Endothelial cell of umbilical vein (primary cell): ENCODE results near the gene PRR15L. TPM values are rescaled to one million over a fixed set of nuclear protein-coding genes. Genes with fewer than 3 reads are reported as not detected.

Source experiments
- BruUV-seq: library from RNA; stranded (reverse); fragments of 400-500 nt; replicated peaks from 2 replicates; lab custom pipeline; 2021; lab: Mats Ljungman, UMichigan
- CTCF ChIA-PET: fragments of 300-600, 350-600 bp; sonication (Branson Sonifier 250); formaldehyde crosslinking; loops from one replicate; lab custom pipeline; 2021; ENCODE audit warnings: antibody characterized with exemption, inconsistent platforms; lab: Charles Lee
- POLR2A ChIA-PET: fragments of 300-600, 350-600 bp; sonication (Branson Sonifier 250); formaldehyde crosslinking; loops from one replicate; lab custom pipeline; 2021; ENCODE audit warnings: antibody characterized with exemption, inconsistent platforms; lab: Charles Lee
- DNase-seq: peaks from one replicate; pipeline ENCODE4 v3.0.0-alpha.2; 2011; ENCODE audit warnings: low read depth, low spot score
- FAIRE-seq: peaks from 2 replicates; lab custom pipeline; 2011; peaks lifted over from hg19 to GRCh38; lab: Jason Lieb, UNC
- H2AFZ ChIP-seq: 2 replicates; pipeline ENCODE4 v1.6.0; 2012; ENCODE audit warnings: low read depth, low read length, control low read depth, inconsistent platforms
- H3K27ac ChIP-seq: 2 replicates; pipeline ENCODE4 v1.5.1; 2011; ENCODE audit warnings: low read depth, mild to moderate bottlenecking, control low read depth, low read length, moderate library complexity; ENCODE audit not compliant: insufficient read depth
- H3K27me3 ChIP-seq, 2 experiments: 2 replicates each; pipeline versions ENCODE4 v1.6.0 to v1.6.1; 2011; ENCODE audit warnings: low read length in 2 of 2, mixed read lengths in 1 of 2; ENCODE audit not compliant: control insufficient read depth in 2 of 2, insufficient read depth in 2 of 2
- H3K36me3 ChIP-seq, 2 experiments: 2 replicates in 1 of 2; 3 replicates in 1 of 2; pipeline ENCODE4 v1.5.1; 2011; ENCODE audit warnings: low read length in 2 of 2, mild to moderate bottlenecking in 1 of 2, moderate library complexity in 1 of 2; ENCODE audit not compliant: control insufficient read depth in 2 of 2, insufficient read depth in 2 of 2; ENCODE audit errors: extremely low read depth in 1 of 2
- H3K4me1 ChIP-seq: 3 replicates; pipeline ENCODE4 v1.5.1; 2011; ENCODE audit warnings: mild to moderate bottlenecking, low read length; ENCODE audit not compliant: control insufficient read depth, insufficient read depth; ENCODE audit errors: extremely low read depth
- H3K4me2 ChIP-seq: 2 replicates; pipeline ENCODE4 v1.6.1; 2011; ENCODE audit warnings: low read length, control low read depth, mixed read lengths; ENCODE audit not compliant: insufficient read depth
- H3K4me3 ChIP-seq, 3 experiments: fragments of 200-600 bp in 1 of 3; sonication (generic), shearing (Covaris generic) in 1 of 3; replicated peaks in 1 of 3; 2 replicates each; pipeline ENCODE4 v1.5.1; 2011 to 2016; ENCODE audit warnings: control low read depth in 3 of 3, low read length in 3 of 3, mild to moderate bottlenecking in 2 of 3, inconsistent platforms in 1 of 3, low read depth in 1 of 3, moderate library complexity in 1 of 3; ENCODE audit not compliant: insufficient read depth in 1 of 3
- H3K79me2 ChIP-seq: 2 replicates; pipeline ENCODE4 v1.6.0; 2012; ENCODE audit warnings: low read length, inconsistent platforms; ENCODE audit not compliant: control insufficient read depth, insufficient read depth
- H3K9ac ChIP-seq: replicated peaks from 2 replicates; pipeline ENCODE3; 2011; ENCODE audit warnings: low read length, control low read depth; ENCODE audit not compliant: insufficient read depth; ENCODE audit errors: extremely low read depth
- H3K9me1 ChIP-seq: replicated peaks from 3 replicates; pipeline ENCODE4 v1.6.0; 2011; ENCODE audit warnings: mild to moderate bottlenecking, low read length; ENCODE audit not compliant: control insufficient read depth, insufficient read depth; ENCODE audit errors: extremely low read depth
- H3K9me3 ChIP-seq: replicated peaks from 2 replicates; pipeline ENCODE4 v1.5.1; 2012; ENCODE audit warnings: low read length, inconsistent platforms; ENCODE audit not compliant: control insufficient read depth, insufficient read depth
- H4K20me1 ChIP-seq: replicated peaks from 2 replicates; pipeline ENCODE3; 2011; ENCODE audit warnings: mild to moderate bottlenecking, low read length; ENCODE audit not compliant: control insufficient read depth, insufficient read depth; ENCODE audit errors: extremely low read depth
- EZH2 ChIP-seq: IDR thresholded peaks from 2 replicates; pipeline ENCODE4 v1.6.1; 2012; ENCODE audit warnings: borderline replicate concordance, low read depth, mild to moderate bottlenecking, moderate library complexity, low read length, inconsistent platforms; ENCODE audit not compliant: severe bottlenecking
- FOS ChIP-seq: IDR thresholded peaks from 2 replicates; pipeline ENCODE4 v1.6.1; 2011; ENCODE audit warnings: mild to moderate bottlenecking, low read length, moderate library complexity, borderline replicate concordance; ENCODE audit not compliant: insufficient read depth
- GATA2 ChIP-seq: IDR thresholded peaks from 2 replicates; pipeline ENCODE4 v1.7.0; 2011; ENCODE audit warnings: low read depth, mild to moderate bottlenecking, moderate library complexity, mixed read lengths, low read length; ENCODE audit not compliant: insufficient read length, insufficient read depth
- JUN ChIP-seq: IDR thresholded peaks from 2 replicates; pipeline ENCODE4 v1.6.1; 2011; ENCODE audit warnings: borderline replicate concordance, low read depth; ENCODE audit not compliant: insufficient read length, insufficient read depth
- MYC ChIP-seq: IDR thresholded peaks from one replicate; pipeline ENCODE4 v1.6.1; 2011; ENCODE audit warnings: mild to moderate bottlenecking, low read depth, low read length
- POLR2A ChIP-seq: IDR thresholded peaks from 2 replicates; pipeline ENCODE4 v1.6.1; 2012; ENCODE audit warnings: low read depth, mild to moderate bottlenecking, control low read depth, low read length
- POLR2AphosphoS5 ChIP-seq: IDR thresholded peaks from 2 replicates; pipeline ENCODE4 v1.6.1; 2012; ENCODE audit warnings: low read depth, mild to moderate bottlenecking, control low read depth, low read length, moderate library complexity; ENCODE audit not compliant: insufficient read depth
- dilution Hi-C: fragments of 300-500 bp; cut with MboI; formaldehyde crosslinking; loops from one replicate; pipeline ENCODE4 v1.15.0; 2019; ENCODE audit warnings: low sequenced_read_pairs; ENCODE audit not compliant: extremely low pct_ligation_motif_present
- intact Hi-C: fragments of 100-400 bp; cut with micrococcal nuclease; formaldehyde crosslinking; loops from one replicate; pipeline ENCODE4 v1.10.0; 2022
- polyA plus RNA-seq, 4 experiments: library from polyadenylated mRNA; depleted of rRNA in 3 of 4; stranded (reverse) in 3 of 4; unstranded in 1 of 4; fragments of >200 nt; gene quantifications; 2 replicates each; pipeline versions ENCODE4 v1.2.1 to v1.2.3, GENCODE V29; 2011 to 2012; ENCODE audit warnings: missing spikeins in 1 of 4
- total RNA-seq: library from RNA; stranded (reverse); gene quantifications from 2 replicates; pipeline ENCODE4 v1.2.3, GENCODE V29; 2021
- TF ChIP-seq, protein P1 (sequence below): IDR thresholded peaks from 2 replicates; pipeline ENCODE4 v1.6.1; 2011; ENCODE audit not compliant: insufficient read depth, insufficient read length
- TF ChIP-seq, protein P2 (sequence below), 2 donors: IDR thresholded peaks; 1 replicate in 1 of 2; 2 replicates in 1 of 2; pipeline ENCODE4 v1.5.1; 2011; ENCODE audit warnings: low read length in 2 of 2, mild to moderate bottlenecking in 2 of 2, moderate library complexity in 2 of 2, control low read depth in 1 of 2, inconsistent platforms in 1 of 2, low read depth in 1 of 2; ENCODE audit not compliant: insufficient read depth in 1 of 2; ENCODE audit errors: extremely low read depth in 1 of 2

The PRR15L gene
- total and polyA plus RNA-seq, 2 donors (not counting 3 experiments of a cell fraction or from before 2014, with no cell fraction given) = not detected

DNA sequence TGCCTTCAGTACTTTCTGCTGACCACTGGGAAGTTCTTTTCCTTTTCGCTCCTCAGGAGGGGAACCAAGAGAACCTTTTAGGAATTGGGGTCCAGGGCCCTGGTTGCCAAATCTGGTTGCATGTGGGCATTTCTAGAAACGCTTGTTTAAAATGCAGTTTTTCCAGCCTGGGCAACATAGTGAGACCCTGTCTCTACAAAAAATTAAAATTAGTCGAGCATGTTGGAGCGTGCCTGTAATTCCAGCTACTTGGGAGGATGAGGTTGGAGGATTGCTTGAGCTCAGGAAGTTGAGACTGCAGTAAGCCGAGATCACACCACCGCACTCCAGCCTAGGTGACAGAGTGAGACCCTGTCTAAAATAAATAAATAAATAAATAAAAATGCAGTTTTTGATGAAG, 15.1 kb downstream of the PRR15L start:
- BruUV-seq = no TSS peak
- peaks cover 5% of the 10 kb centered on the region for H3K79me2 ChIP-seq
- DNase-seq (no peak), FAIRE-seq (peak; percentile 65)
- no peaks in the 10 kb centered on the region for H3K9me1 ChIP-seq
- H4K20me1 ChIP-seq = no peaks in the 10 kb centered on the region
- H3K4me1 ChIP-seq = peaks cover 15% of the 10 kb centered on the region
- dilution Hi-C loops = no loop called here
- TF ChIP-seq POLR2A (no peak), FOS (no peak), EZH2 (no peak), JUN (no peak), MYC (no peak), POLR2AphosphoS5 (no peak), GATA2 (no peak)
- TF ChIP-seq, protein P1, sequence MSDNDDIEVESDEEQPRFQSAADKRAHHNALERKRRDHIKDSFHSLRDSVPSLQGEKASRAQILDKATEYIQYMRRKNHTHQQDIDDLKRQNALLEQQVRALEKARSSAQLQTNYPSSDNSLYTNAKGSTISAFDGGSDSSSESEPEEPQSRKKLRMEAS = no peak
- TF ChIP-seq, protein P2, sequence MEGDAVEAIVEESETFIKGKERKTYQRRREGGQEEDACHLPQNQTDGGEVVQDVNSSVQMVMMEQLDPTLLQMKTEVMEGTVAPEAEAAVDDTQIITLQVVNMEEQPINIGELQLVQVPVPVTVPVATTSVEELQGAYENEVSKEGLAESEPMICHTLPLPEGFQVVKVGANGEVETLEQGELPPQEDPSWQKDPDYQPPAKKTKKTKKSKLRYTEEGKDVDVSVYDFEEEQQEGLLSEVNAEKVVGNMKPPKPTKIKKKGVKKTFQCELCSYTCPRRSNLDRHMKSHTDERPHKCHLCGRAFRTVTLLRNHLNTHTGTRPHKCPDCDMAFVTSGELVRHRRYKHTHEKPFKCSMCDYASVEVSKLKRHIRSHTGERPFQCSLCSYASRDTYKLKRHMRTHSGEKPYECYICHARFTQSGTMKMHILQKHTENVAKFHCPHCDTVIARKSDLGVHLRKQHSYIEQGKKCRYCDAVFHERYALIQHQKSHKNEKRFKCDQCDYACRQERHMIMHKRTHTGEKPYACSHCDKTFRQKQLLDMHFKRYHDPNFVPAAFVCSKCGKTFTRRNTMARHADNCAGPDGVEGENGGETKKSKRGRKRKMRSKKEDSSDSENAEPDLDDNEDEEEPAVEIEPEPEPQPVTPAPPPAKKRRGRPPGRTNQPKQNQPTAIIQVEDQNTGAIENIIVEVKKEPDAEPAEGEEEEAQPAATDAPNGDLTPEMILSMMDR (IDR thresholded peaks at IDR 0.05; ENCODE audit: extremely low read depth in 1 of 2, insufficient read depth in 1 of 2, low read depth in 1 of 2, low read length in 2 of 2) = no peak
- H3K27me3 ChIP-seq = no peaks in the 10 kb centered on the region
- H3K4me3 ChIP-seq = peak overlapping the region in 1 of 3 experiments; percentile 85
- H3K27ac ChIP-seq = no peak overlapping the region
- ChIA-PET CTCF (interaction anchor here (0.8 to 1.1 kb wide), 4 partner anchors 11 to 132 kb away, joined by 3 read pairs; partner anchors contain the start of gene SCRN2), POLR2A (no interaction called here)
- no peak overlapping the region for H3K9ac ChIP-seq
- H3K9me3 ChIP-seq = no peaks in the 10 kb centered on the region
- intact Hi-C loops = no loop called here
- peak overlapping the region; percentile 91 for H3K4me2 ChIP-seq
- peaks cover 0 to 4% of the 10 kb centered on the region in 2 experiments for H3K36me3 ChIP-seq
- H2AFZ ChIP-seq = no peak overlapping the region
